Transverse colon (tissue), 4 donors: Measurements from ENCODE around the gene C19orf67. TPM values are rescaled to one million over a fixed set of nuclear protein-coding genes. Genes with fewer than 3 reads are reported as not detected.

Experiments used
- DNase-seq: peaks from one replicate; pipeline ENCODE4 v3.0.0-alpha.2; 2019
- H3K27ac ChIP-seq, 4 donors: fragments of 200-600 bp; sonication (generic); 2 replicates each; pipeline ENCODE4 v1.5.1; 2016 to 2018; ENCODE audit warnings: inconsistent platforms in 4 of 4
- H3K27me3 ChIP-seq: fragments of 200-600 bp; sonication (generic); 2 replicates; pipeline ENCODE4 v1.5.1; 2017; ENCODE audit warnings: inconsistent platforms
- H3K36me3 ChIP-seq, 4 donors: fragments of 200-600 bp; sonication (generic); 2 replicates each; pipeline ENCODE4 v1.5.1; 2017 to 2019; ENCODE audit warnings: inconsistent platforms in 4 of 4
- H3K4me1 ChIP-seq, 4 donors: fragments of 200-600 bp; sonication (generic); 2 replicates each; pipeline ENCODE4 v1.5.1; 2017 to 2020; ENCODE audit warnings: inconsistent platforms in 4 of 4
- H3K4me3 ChIP-seq, 4 donors: fragments of 200-600 bp; sonication (generic); 1 replicate in 1 of 4; 2 replicates in 3 of 4; pipeline versions ENCODE4 v1.5.1 to v1.6.1; 2017 to 2019; ENCODE audit warnings: inconsistent platforms in 4 of 4
- H3K9me3 ChIP-seq, 2 donors: fragments of 200-600 bp; sonication (generic); 2 replicates each; pipeline ENCODE4 v1.5.1; 2017 to 2019; ENCODE audit warnings: inconsistent platforms in 2 of 2
- EP300 ChIP-seq: sonication (generic); formaldehyde crosslinking; IDR thresholded peaks from one replicate; pipeline ENCODE4 v1.6.1; 2017; ENCODE audit warnings: antibody characterized with exemption, low read depth
- POLR2A ChIP-seq: fragments of 450-650 bp; IDR thresholded peaks from one replicate; pipeline ENCODE4 v1.6.1; 2016; ENCODE audit warnings: antibody characterized with exemption, mild to moderate bottlenecking, moderate library complexity
- POLR2AphosphoS5 ChIP-seq, 3 donors: sonication (generic); formaldehyde crosslinking; IDR thresholded peaks; one replicate each; pipeline ENCODE4 v1.6.1; 2016; ENCODE audit warnings: antibody characterized with exemption in 3 of 3
- WGBS, 2 donors: methylation state at CpG; one replicate each; pipeline ENCODE4 v1.1.5; 2018; ENCODE audit warnings: low coverage in 1 of 2; 5-methylcytosine and 5-hydroxymethylcytosine counted together
- in situ Hi-C, 4 donors: fragments of 200-750 bp; cut with MboI; loops; one replicate each; pipeline versions ENCODE4 v1.15.0 to v1.15.1; 2017; ENCODE audit warnings: low sequenced_read_pairs in 3 of 4, low pct_ligation_motif_present in 1 of 4, low pct_unique_long_range_greater_than_20kb in 1 of 4
- intact Hi-C: fragments of 100-400 bp; cut with DNase I; formaldehyde crosslinking; loops from one replicate; pipeline ENCODE4 v1.15.1; 2023; ENCODE audit warnings: low total_unique reads
- total RNA-seq, 4 donors: library from RNA; depleted of rRNA; stranded (reverse); fragments of >200 nt; gene quantifications; one replicate each; pipeline ENCODE4 v1.1.0, GENCODE V29; 2016
- TF ChIP-seq, protein P1 (sequence below), 5 experiments: fragments of 200-600 bp in 3 of 5; fragments of 450-650 bp in 2 of 5; sonication (generic) in 3 of 5; IDR thresholded peaks; 1 replicate in 2 of 5; 2 replicates in 3 of 5; pipeline ENCODE4 v1.5.1; 2016 to 2017; ENCODE audit warnings: antibody characterized with exemption in 5 of 5, inconsistent platforms in 3 of 5, mild to moderate bottlenecking in 2 of 5, moderate library complexity in 1 of 5

C19orf67 gene
- total RNA-seq, 4 donors from 2014 or later, result 0.64 to 1.1 TPM; not detected in 2

DNA sequence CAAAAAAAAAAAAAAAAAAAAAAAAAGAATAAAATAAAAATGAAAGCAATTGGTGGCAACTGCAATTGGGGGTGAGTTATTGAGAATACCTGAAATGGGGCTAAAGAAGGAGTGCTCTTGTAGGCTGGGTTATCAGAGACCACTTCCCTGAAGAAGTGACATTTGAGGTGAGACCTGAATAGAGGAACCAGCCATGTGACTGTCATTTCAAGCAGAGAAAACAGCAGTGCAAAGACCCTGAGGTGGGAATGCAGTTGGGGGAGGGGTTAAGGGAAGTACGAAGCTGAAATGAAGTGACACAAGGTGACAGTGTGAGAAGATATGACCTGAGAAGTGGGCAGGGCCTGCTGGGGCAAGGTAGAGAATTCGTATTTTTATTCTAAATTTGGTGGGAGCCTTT, 19.4 kb downstream of the C19orf67 start:
- DNase-seq, result no peak
- intact Hi-C loops (no loop called here), in situ Hi-C loops (loop anchor here in 3 of 4 donors (10.0 to 25.0 kb wide), 3 partner anchors 179 to 479 kb away; partner anchors contain the start of gene NANOS3 (in 2 of the 3))
- Histone ChIP-seq H3K36me3 (no peaks in the 10 kb centered on the region), H3K4me3 (no peak overlapping the region), H3K9me3 (no peaks in the 10 kb centered on the region), H3K27me3 (peaks cover 18% of the 10 kb centered on the region), H3K27ac (no peak overlapping the region), H3K4me1 (no peaks in the 10 kb centered on the region)
- WGBS, 2 donors, result 61% methylated on average over 2 of the region's 2 CpGs
- TF ChIP-seq EP300 (no peak), POLR2AphosphoS5 (IDR thresholded peaks at IDR 0.05) (no peak), POLR2A (no peak)
- TF ChIP-seq, protein P1, sequence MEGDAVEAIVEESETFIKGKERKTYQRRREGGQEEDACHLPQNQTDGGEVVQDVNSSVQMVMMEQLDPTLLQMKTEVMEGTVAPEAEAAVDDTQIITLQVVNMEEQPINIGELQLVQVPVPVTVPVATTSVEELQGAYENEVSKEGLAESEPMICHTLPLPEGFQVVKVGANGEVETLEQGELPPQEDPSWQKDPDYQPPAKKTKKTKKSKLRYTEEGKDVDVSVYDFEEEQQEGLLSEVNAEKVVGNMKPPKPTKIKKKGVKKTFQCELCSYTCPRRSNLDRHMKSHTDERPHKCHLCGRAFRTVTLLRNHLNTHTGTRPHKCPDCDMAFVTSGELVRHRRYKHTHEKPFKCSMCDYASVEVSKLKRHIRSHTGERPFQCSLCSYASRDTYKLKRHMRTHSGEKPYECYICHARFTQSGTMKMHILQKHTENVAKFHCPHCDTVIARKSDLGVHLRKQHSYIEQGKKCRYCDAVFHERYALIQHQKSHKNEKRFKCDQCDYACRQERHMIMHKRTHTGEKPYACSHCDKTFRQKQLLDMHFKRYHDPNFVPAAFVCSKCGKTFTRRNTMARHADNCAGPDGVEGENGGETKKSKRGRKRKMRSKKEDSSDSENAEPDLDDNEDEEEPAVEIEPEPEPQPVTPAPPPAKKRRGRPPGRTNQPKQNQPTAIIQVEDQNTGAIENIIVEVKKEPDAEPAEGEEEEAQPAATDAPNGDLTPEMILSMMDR (IDR thresholded peaks at IDR 0.05), result no peak

DNA sequence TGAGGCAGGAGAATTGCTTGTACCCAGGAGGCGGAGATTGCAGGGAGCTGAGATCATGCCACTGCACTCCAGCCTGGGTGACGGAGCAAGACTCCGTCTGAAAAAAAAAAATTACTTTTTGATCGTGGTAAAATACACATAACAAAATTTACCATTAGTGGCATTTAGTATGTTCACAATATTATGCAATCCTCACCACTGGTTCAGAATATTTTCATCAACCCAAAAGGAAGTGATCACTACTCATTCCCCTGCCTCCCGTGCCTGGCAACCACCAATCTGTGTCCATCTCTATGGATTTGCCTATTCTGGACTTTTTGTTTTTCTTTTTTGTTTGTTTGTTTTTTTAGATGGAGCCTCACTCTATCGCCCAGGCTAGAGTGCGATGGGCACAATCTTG, 22.5 kb downstream of the C19orf67 start:
- no peaks in the 10 kb centered on the region for H3K36me3 ChIP-seq
- no peak for DNase-seq
- H3K27me3 ChIP-seq, result peaks cover 48% of the 10 kb centered on the region
- H3K9me3 ChIP-seq, result no peaks in the 10 kb centered on the region
- H3K27ac ChIP-seq, result no peak overlapping the region
- no peak overlapping the region for H3K4me3 ChIP-seq
- 76 to 80% methylated on average over 7 of the region's 7 CpGs for WGBS, 2 donors
- TF ChIP-seq EP300, result no peak
- TF ChIP-seq POLR2AphosphoS5 (IDR thresholded peaks at IDR 0.05), result no peak
- no peak for TF ChIP-seq POLR2A
- TF ChIP-seq, protein P1 (IDR thresholded peaks at IDR 0.05), result no peak
- H3K4me1 ChIP-seq, result peaks cover 0 to 10% (median 2%) of the 10 kb centered on the region in 4 donors
- intact Hi-C loops, result no loop called here
- in situ Hi-C loops, result loop anchor here in 3 of 4 donors (10.0 to 25.0 kb wide), 3 partner anchors 176 to 476 kb away; partner anchors contain the start of gene NANOS3 (in 2 of the 3)

DNA sequence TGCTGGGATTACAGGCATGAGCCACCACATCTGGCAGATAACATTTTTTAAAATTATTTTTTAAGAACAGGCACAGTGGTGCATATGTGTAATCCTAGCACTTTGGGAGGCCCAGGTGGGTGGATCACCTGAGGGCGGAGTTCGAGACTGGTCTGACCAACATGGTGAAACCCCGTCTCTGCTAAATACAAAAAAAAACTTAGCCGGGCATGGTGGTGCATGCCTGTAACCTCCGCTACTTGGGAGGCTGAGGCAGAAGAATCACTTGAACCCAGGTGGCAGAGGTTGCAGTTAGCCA, 23.1 kb downstream of the C19orf67 start:
- H3K4me3 ChIP-seq, result no peak overlapping the region
- H3K27me3 ChIP-seq, result peaks cover 54% of the 10 kb centered on the region
- no peaks in the 10 kb centered on the region for H3K36me3 ChIP-seq
- H3K27ac ChIP-seq, result no peak overlapping the region
- WGBS, 2 donors, result 60 to 79% methylated on average over 2 to 5 of the region's 5 CpGs
- no peak for DNase-seq
- TF ChIP-seq EP300, result no peak
- TF ChIP-seq, protein P1 (IDR thresholded peaks at IDR 0.05), result no peak
- TF ChIP-seq POLR2A, result no peak
- TF ChIP-seq POLR2AphosphoS5 (IDR thresholded peaks at IDR 0.05), result no peak
- peaks cover 0 to 15% (median 7%) of the 10 kb centered on the region in 4 donors for H3K4me1 ChIP-seq
- no peaks in the 10 kb centered on the region for H3K9me3 ChIP-seq
- intact Hi-C loops, result no loop called here
- in situ Hi-C loops, result loop anchor here in 3 of 4 donors (10.0 to 25.0 kb wide), 3 partner anchors 175 to 475 kb away; partner anchors contain the start of gene NANOS3 (in 2 of the 3)

DNA sequence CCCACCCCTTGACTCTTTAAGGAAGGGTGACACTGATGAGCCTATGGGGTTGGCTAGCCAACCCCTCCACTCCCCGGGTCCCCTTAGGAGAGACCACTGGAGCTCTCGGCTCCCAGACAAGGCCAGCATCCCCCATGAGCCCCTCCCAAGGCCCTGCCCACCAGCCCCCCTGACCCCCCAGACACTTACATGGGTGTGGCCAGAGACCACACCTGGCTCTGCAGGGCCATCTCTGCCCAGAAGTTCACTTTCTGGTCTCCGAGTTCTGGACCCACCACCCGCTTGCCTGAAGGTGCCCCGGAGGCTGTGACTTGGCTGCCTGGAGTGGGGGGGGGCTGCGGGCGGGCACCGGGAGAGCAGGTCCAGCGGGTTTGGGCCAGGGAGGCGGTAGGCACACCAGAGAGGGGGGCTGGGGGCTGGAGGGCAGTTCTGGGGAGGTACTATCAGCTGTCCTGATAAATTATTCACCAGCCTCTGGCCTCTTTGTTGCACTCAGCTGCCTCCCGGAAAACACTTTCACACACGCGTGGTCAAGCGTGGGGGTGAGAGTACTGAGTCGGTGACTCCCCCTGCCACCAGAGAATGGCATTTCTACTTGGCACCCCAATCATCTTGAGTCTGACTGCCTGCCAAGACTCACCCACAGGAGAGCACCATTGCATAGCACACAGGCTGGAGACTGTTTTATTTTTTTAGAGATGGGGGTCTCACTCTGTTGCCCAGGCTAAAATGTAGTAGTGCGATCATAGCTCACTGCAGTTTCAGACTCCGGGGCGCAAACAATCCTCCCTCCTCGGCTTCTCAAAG, 23.6 kb downstream of the C19orf67 start, which contains the start of gene PALM3:
TSS of gene PALM3 (minus strand) at position 326 of the 807 bp plus-strand sequence. CDS start at position 230, 96 bp downstream.
- H3K36me3 ChIP-seq, result no peaks in the 10 kb centered on the region
- H3K4me3 ChIP-seq, result no peak within 1 kb of the TSS
- peaks cover 60% of the 10 kb centered on the region for H3K27me3 ChIP-seq
- intact Hi-C loops, result no loop called here
- WGBS, 2 donors, result 54 to 60% methylated on average over 2 to 19 of the region's 19 CpGs
- peaks cover 0 to 16% (median 11%) of the 10 kb centered on the region in 4 donors for H3K4me1 ChIP-seq
- no peaks in the 10 kb centered on the region for H3K9me3 ChIP-seq
- TF ChIP-seq EP300, result no peak
- TF ChIP-seq POLR2A, result no peak
- TF ChIP-seq POLR2AphosphoS5 (IDR thresholded peaks at IDR 0.05), result no peak
- TF ChIP-seq, protein P1 (IDR thresholded peaks at IDR 0.05), result no peak
- DNase-seq, result peak; percentile 35
- in situ Hi-C loops, result loop anchor here in 3 of 4 donors (10.0 to 25.0 kb wide), 3 partner anchors 175 to 475 kb away; partner anchors contain the start of gene NANOS3 (in 2 of the 3)
- H3K27ac ChIP-seq, result no peak within 1 kb of the TSS
